ENCODE results near the gene TMEM11.

Gene TMEM11

DNA sequence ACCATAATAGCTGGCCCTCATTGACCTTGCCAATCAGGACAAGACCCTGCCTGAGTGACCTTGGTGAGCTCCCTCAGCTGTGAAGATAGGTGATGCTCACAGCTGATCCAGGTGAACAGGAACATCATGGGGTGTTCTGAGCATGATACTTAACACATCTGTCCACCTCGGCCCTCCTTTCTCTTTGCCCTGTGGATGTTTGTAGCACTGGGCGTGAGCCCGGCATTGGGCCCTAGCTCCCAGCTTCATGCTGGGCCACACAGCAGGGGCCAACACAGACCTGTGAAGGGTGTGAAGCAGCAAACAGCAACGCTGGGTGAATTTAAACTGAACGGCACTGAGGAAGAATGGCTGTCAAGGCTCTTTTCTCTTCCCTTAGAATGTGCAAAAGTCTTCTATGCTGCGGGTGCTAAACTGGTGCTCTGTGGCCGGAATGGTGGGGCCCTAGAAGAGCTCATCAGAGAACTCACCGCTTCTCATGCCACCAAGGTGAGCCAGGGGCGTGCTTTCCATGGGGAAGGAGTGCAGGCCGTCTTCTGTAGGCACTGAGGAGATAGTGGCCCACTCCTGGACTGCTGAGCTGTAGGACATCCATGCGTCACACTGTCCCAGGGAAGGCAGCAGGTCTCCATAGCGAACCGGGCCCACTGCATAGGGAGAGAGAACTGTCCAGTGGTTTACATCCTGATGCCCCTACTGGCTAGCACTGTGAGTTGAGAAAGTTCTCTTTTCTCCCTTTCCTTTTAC is 35.9 kb downstream of the TMEM11 start:
- DNase-seq = no peak

DNA sequence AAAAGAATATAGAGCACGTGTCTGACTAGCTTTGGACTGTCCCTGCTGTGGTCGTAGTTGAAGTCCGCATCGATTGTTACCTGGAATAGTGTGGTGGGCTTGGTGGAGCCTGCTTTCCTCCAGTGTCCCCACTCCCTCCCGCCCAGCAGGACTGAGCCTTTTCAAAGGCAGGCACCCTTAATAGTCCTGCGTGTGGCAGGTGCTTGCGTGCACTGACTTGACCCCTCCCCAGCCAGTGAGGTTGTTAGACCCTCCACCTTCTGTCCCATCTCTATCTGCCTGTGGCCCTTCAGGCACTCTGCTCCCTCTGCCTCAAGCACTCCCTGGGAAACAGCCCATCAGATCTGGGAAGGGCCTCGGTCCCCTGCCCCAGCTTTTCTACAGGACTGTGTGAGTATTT is 36.6 kb downstream of the TMEM11 start:
- DNase-seq = no peak

DNA sequence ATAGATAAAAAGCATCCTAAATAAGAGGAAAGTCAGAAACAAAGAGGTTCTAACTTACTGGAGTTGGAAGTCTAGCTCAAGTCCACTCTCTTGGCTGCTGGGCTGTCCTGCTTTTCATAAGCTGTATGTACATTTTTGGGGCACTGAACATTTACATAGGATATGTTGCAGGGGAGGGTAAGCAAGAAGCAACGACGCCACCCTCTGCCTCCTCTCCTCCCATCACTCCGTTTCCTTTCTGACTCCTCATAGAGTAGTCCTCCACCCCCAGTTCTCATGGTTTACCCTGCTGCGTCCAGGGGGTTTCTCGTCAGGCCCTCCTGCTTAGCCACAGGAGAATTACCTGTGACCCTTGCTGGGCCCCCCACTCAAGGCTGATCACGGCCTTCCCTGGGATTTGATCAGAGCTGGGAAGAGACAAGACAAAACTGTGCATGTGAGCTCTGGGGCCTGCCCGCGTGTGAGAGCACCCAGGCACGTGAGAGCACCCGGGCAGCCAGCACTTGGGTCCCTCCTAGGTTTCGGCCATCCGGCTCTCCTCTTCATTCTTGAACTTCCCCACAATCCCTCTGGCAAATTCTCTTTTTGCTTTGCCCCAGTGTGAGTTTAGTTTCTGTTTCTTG is 37.1 kb downstream of the TMEM11 start:
- DNase-seq = no peak

DNA sequence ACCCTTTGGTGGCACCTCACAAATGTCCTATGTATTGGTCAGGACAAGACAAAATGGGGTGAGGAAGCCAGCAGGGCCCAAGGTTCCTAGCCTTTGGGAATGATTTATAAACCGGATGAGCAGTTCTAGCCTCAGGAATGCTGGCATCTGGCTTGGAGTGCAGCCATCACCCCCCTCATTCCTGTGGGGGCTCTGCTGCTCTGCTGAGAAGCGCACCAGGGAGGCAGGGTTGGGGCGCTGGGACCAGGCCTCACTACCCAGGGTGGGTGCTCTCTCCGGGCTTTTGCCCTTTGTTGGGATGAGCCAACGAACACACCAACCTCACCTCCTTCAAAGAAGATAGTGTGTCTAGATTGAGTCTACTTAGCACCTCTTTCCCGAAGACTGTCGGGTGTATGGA is 39.2 kb downstream of the TMEM11 start:
- no peak for DNase-seq

DNA sequence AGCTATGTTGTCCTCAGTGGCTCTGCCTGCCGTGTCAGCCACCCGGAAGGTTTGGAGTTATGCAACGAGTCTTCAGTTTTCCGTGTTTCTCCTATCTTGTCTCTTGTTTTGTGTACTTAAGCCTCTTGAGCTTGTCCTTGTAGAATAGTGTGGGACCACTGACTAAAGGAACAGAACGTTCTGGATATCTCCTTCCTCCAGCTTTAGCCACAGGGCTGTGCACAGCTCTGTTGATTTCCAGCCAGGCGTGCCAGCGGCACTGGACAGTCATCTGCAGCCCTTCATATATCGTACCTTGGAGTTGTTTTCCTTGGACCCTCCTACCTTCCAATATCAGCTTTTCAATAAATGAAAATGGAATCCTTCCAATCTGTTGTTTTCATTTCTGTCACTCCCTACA is 39.8 kb downstream of the TMEM11 start:
- no peak for DNase-seq

DNA sequence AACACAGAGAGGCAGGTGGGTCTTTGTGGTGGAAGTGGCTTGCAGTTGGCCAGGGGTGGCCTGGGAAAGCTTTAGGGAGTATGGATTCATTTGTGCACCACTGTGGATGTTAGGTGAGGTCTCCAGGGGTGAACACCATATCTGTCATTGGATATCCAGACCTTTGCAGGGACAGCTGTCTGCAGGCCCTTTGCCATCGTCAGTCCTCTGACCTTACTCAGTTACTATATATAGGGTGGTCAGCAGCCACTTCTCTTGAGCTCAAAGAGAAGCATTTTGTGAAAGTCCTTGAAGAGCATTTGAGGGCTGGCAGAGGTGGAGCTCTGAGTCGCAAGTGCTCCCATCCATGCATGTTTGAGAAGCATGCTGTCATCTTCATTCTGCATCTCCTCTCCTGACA is 40.4 kb downstream of the TMEM11 start:
- no peak for DNase-seq

DNA sequence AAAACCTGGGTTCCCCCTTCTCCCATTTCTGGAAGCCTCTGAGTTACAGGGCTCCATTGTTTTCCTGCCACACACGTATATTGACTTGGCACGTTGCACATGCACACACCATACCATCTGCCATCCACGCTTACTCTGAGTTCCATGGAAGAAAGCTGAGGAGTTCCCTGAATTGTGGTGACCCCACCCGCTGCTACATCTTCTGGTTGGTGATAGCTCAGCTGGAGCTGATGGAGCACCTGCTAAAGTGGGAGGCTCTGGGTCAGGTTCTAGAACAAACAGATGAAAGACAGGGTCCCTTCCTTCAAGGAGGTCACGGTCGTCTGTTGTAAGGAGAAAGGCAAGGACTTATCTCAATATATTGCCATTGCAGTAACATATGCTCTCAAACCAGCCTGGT is 41.1 kb downstream of the TMEM11 start:
- DNase-seq = no peak

DNA sequence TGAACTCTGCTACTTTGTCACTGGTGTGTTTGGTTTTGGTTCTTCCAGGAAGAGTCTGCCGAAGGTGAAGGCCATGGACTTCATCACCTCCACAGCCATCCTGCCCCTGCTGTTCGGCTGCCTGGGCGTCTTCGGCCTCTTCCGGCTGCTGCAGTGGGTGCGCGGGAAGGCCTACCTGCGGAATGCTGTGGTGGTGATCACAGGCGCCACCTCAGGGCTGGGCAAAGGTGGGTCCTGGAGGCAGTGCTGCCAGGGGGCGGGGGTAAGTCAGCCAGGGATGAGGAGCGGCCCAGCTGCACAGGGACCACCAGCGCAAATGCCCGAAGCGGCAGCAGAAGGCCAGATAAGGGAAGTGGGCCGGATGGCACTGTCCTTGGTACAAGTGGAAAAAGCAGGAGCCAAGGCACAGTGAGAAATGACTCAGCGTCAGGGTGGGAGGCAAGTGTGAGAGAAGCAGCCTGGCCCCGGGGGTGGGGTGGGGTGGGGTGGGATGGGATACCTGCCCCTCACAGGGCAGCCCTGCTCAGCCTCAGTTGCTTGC is 41.9 kb downstream of the TMEM11 start:
- DNase-seq = no peak

DNA sequence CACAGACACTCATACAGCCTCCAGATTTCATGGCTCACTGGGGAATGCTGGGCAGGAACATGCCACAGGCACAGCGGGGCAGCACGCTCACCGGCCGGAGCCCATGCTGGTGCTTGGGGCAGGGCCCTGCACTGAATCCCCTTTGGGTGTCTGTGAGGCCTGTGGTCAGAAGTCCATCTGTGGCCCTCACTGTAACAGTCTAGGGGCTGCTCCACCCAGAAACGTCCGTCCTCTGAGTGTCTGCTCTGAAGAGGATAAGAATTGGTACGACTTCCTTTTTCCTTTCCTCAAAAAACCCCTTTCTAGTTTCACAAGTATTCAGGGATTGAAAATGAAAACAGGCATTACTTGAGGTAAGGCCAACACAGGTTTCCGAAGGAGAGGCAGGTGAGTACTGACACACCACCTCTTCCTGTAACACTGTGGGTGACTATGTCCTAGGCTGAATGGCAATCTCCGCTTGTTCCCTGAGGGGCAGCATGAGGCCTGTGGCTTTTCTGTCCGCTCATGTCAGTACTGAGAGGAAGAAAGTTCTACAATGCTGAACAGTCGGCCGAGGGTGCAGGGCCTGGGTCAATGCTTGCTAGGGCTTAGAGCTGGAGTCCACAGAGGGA is 42.5 kb downstream of the TMEM11 start:
- no peak for DNase-seq

DNA sequence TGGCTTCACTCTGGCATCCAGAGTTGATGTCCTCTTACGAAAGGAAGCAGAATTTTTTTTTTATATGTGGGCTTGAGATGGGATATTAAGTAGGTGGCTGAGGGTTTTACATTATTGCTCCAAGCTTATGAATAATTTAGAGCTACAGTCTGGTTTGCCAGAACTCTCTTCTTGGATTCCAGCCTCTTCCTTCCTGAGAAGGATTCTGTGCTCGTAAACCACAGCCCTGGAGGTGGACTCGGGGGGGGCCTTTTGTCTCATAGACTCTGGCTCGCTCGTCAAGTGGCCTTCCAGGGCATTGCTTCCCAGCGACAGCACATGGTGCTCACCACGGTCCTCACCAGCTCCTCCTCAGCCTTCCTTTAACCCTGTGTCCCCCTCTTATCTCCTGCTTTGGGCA is 43.2 kb downstream of the TMEM11 start:
- DNase-seq = no peak

DNA sequence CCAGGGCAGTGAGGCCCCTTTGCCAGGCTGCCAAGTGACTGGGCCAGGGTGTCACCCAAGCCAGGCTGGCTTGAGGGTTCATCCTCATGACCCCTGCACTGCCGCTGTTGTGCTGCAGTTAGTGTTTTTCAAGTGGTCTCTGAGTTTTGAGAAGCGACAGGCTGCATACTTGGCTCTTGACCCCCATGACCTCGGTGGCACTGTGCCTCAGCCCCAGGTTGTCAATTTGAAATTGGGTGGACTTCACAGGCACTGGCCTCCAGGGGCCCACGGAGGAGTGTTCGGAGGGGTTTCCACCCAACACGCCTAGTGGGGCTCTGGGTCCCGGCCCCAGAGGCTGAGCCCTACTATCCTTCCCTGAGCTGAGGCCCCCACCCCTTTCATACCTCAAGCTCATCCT is 44.5 kb downstream of the TMEM11 start:
- no peak for DNase-seq

DNA sequence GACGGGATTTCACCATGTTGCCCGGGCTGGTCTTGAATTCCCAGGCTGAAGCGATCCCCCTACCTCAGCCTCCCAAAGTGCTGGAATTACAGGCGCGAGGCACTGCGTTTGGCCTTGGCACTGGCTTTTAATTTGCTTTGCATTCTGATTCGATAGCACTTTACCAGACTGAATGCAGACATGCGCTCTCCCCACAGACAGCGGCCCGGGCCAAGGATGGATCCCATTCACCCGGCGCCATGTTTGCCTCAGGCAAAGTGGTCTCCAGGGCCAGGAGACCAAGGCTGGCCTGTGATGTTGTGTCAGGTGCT is 45.5 kb downstream of the TMEM11 start:
- no peak for DNase-seq

DNA sequence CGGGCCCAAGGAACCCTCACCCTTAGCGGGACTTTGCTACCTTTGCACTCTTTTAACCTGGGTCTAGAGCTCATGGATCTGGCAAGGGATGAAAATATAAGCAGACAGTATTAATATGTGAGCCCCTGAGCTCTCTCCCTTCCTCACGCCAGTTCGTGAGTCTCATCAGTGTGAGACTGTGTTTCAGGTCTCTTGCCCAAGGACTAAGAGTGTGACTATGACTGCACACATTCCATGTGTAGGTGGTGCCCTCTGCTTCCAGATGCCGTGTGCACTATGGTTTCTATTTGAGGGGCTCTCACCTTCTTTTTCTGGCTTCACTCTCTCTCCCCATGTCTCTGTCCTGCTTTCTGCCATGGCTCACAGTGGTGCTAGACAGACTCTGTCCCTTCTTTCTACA is 46.7 kb downstream of the TMEM11 start:
- no peak for DNase-seq

DNA sequence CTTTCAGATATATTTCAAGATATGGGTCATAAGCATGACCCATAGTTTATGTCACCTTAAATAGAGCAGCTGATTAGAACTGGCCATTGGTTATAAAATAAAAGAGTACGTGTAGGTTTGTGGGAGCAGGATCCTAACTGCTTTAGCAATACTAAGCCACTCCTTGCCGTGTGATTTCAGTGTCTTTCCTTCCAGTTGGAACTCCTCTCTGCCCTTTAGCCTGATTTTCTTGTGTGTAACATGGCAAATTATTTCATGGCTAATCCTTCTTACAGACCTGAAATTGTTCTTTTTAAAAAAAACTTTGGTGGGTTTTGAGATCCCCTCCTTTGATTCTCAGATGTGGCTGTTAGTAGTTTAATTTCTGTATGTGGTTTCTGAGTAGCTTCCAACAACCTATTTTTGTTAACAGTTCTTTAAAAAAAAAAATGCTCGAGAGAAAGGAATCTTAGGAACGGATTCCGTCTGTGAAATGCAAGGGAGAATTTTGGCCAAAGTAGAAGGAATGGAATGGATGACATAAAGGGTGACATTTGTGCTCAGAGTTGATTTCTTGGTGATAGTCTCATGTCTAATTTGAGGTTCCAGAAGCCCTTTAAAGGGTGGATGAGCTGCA is 47.3 kb downstream of the TMEM11 start:
- no peak for DNase-seq

DNA sequence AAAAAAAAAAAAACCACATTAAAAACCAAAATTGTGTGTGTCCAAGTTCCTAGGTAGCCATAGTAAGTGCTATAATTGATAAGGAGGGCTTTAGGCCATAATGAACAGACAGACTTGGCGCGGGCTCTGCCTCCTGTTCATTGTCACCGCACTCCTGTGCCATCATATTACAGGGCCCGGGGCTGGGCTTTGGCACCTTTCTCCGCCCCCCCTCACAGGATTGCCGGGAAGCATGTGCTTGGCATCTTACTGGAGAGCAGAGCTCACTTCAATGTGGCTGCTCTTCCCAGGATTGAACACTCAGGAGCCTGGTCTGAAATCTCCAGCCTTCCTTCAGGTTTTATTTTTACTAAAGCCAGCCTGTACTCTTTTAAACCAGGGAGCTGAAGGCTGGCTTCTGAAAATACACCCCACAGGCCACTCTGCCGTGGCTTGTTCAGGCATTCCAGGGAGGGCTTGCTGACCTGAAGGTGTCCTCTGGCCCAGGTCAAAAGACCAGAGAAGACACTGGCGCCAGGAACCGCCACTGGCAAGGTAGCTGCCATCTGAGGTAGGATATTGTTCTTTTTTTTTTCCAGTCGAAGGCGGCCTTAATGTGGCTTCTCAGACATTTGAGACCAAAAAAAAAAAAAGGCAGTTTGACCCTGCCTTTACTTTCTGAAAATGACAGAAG is 47.9 kb downstream of the TMEM11 start:
- DNase-seq = no peak

DNA sequence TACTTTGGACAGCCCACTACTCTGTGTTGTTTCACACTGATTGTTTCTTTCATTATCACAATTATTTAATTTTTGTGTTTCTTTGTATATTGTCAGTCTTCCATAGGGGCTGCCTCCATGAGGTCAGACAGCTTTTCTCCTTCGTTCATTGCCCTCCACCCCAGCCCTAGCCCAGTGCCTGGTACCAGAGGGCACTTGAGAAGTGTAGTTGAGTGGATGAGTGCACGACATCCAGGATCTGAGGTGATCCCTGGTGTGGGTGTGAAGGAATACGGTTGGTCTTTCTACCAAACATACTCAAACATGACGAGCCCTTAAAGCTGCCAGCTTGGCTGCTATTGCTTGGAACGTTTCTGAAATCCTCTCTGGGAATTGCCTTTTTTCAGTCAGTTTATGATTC is 49.3 kb downstream of the TMEM11 start:
- no peak for DNase-seq

DNA sequence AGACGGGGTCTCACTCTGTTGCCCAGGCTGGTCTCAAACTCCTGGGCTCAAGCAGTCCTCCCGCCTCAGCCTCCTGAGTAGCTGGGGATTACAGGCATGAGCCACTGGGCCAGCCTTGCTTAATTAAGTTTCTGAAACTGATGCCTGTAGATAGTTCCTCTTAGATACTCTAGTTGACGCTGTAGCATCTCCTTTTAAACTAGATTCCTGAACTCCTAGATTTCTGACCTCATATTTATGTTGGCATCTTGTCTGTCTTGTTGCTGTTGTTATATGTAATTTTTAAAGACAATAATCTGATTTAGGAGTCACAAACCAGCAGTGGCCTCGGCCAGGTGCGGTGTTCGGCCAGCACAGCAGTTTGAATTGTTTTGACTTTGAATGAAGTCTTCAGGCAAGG is 49.7 kb downstream of the TMEM11 start:
- DNase-seq = no peak

DNA sequence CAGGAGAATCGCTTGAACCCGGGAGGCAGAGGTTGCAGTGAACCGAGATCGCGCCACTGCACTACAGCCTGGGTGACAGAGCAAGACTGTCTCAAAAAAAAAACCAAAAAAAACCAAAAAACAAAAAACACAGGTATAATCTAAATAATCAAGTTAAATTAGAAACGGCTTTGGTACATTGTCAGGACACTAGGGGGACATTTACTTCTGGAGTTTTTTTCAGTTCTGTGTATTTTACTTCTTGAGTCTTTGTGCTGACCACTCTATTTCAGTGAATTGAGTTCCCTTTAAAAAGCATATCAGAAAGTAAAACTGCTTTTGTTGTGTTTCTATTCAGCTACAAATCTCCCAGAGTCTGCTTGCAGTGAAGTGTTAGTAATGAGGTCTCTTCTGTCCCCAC is 50.9 kb downstream of the TMEM11 start:
- no peak for DNase-seq

DNA sequence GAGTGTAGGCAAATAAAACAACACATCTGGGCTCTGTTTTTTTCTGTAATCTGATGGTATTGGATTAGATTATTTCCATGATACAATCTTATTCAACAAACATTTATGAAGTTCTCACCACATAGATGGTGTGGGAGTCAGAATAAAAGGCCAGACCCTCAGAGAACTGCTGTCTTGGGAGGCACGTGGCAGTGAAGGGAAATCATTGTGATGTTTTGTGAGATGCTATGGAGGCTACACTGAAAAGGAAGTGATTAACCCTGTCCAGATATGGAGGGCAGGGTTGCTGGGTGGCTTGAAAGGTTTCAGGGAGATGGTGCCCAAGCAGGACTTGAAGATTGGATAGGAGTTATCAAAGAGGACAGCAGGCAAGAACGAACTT is 51.6 kb downstream of the TMEM11 start:
- no peak for DNase-seq

DNA sequence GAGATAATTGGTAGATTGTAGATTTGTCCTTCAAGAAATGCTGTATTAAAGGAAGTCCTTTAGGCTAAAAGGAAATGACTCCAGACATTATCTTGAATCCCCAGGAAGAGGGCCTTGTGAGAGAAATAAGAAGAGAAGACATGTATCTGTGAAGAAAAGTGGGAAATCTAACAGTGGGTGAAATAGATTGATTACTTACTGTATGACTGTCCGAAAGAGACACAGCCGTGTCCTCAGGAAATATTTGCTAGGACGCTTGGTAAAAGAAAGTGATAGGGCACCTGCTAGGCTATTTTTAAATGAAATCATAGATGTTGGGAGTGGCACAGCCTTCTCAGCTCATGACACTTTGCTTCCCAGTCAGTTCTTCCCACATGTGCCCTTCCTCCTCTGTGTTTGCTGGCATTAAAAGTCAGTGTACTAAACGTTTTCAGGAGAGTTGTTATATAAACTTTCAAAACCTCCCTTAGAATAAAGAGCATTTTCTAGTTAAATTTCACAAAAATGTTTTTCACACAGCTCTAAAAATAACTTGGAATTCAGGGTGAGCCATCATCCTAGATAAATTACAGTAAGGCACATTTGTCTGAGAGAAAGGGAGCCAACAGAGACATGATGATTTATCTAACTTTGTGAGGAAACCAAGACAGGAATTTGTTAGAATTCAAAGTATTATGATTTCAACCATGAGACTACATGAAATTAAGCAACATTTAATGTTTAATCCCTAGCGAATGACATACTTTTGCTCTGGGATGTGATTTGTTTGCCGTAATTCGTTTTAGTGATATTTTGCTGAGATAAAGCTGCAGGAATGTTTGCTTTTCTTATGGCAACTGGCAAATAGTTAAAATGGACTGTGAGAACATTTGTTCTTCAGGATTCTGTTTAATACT is 52.2 kb downstream of the TMEM11 start:
- DNase-seq = no peak

DNA sequence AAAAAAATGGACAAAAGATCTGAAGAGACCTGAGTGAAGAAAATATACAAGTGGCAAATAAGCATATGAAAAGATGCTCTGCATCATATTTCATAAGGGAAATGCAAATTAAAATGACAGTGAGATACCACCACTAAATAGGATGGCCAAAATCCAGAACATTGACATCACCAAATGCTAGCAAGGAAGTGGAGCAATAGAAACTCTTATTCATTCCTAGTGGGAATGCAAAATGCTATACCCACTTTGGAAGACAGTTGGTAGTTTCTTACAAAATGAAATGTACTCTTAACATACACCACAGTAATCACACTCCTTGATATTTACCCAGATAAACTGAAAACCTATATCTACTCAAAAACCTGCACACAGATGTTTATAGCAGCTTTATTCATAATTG is 53.6 kb downstream of the TMEM11 start:
- no peak for DNase-seq

DNA sequence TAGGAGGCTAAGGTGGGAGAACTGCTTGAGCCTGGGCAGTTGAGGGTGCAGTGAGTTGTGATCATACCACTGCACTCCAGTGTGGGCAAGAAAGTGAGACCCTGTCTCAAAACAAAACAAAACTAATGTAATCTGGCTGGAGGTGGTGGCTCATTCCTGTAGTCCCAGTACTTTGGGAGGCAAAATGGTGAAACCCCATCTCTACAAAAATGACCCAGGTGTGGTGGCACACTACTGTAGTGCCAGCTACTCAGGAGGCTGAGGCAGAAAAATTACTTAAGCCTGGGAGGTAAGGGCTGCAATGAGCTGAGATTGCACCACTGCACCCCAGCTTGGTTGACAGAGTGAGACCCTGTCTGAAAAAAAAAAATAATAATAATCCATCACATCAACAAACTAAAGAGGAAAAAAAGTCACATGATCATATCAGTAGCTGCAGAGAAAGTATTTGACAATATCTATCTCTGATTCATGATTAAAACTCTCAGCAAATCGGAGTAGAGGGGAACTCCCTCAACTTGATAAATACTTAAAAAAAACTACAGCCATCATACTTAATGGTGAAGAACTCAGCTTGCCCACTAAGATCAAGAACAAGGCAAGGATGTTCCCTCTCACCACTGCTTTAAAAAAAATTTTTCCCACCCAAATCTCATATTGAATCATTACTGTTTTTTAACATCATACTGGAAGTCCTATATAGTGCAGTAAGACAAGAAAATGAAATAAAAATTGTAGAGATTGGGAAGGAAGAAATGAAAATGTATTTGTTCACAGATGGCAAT is 56.2 kb downstream of the TMEM11 start:
- no peak for DNase-seq

All from SIG-M5 (cell line).